ENCODE data around the gene NIBAN1.

The NIBAN1 gene

GRCh38 chr1:184954232-184954995, 19.9 kb downstream of the NIBAN1 start:
- Histone ChIP-seq H3K9me3 (ENCODE audit: control insufficient read depth, insufficient read depth, low read depth, low read length) (no peaks in the 10 kb centered on the region), H3K4me3 (ENCODE audit: low read depth, low read length) (no peak overlapping the region), H3K27ac (ENCODE audit: low read depth, low read length) (no peak overlapping the region), H3K4me1 (ENCODE audit: control insufficient read depth, insufficient read depth, low read length) (peaks cover 6% of the 10 kb centered on the region; the same call in 1 of the 2 replicates), H3K9ac (ENCODE audit: low read length) (no peak overlapping the region), H3K27me3 (ENCODE audit: control insufficient read depth, insufficient read depth, low read length) (no peaks in the 10 kb centered on the region), H3K36me3 (ENCODE audit: control insufficient read depth, insufficient read depth, low read length) (no peaks in the 10 kb centered on the region)

- H3K27ac ChIP-seq (ENCODE audit: low read depth, low read length): no peak overlapping the region
- no peaks in the 10 kb centered on the region for H3K27me3 ChIP-seq (ENCODE audit: control insufficient read depth, insufficient read depth, low read length)
- H3K36me3 ChIP-seq (ENCODE audit: control insufficient read depth, insufficient read depth, low read length): no peaks in the 10 kb centered on the region
- peaks cover 6% of the 10 kb centered on the region; the same call in 1 of the 2 replicates for H3K4me1 ChIP-seq (ENCODE audit: control insufficient read depth, insufficient read depth, low read length)
- no peaks in the 10 kb centered on the region for H3K9me3 ChIP-seq (ENCODE audit: control insufficient read depth, insufficient read depth, low read depth, low read length)
- H3K9ac ChIP-seq (ENCODE audit: low read length): no peak overlapping the region
- H3K4me3 ChIP-seq (ENCODE audit: low read depth, low read length): no peak overlapping the region
These were observed 20.6 kb downstream of the NIBAN1 start for GRCh38 chr1:184953600-184954219.

- Histone ChIP-seq H3K9me3 (ENCODE audit: control insufficient read depth, insufficient read depth, low read depth, low read length) (no peaks in the 10 kb centered on the region), H3K9ac (ENCODE audit: low read length) (no peak overlapping the region), H3K27me3 (ENCODE audit: control insufficient read depth, insufficient read depth, low read length) (no peaks in the 10 kb centered on the region), H3K4me1 (ENCODE audit: control insufficient read depth, insufficient read depth, low read length) (peaks cover 6% of the 10 kb centered on the region; the same call in 1 of the 2 replicates), H3K27ac (ENCODE audit: low read depth, low read length) (no peak overlapping the region), H3K4me3 (ENCODE audit: low read depth, low read length) (no peak overlapping the region), H3K36me3 (ENCODE audit: control insufficient read depth, insufficient read depth, low read length) (no peaks in the 10 kb centered on the region)
These were observed 21.9 kb downstream of the NIBAN1 start for GRCh38 chr1:184952428-184952827.

GRCh38 chr1:184951788-184952187, 22.5 kb downstream of the NIBAN1 start:
- H3K27me3 ChIP-seq (ENCODE audit: control insufficient read depth, insufficient read depth, low read length): no peaks in the 10 kb centered on the region
- peaks cover 6% of the 10 kb centered on the region; the same call in 1 of the 2 replicates for H3K4me1 ChIP-seq (ENCODE audit: control insufficient read depth, insufficient read depth, low read length)
- no peaks in the 10 kb centered on the region for H3K36me3 ChIP-seq (ENCODE audit: control insufficient read depth, insufficient read depth, low read length)

GRCh38 chr1:184950906-184951305, 23.4 kb downstream of the NIBAN1 start:
- H3K27ac ChIP-seq (ENCODE audit: low read depth, low read length): no peak overlapping the region
- H3K4me1 ChIP-seq (ENCODE audit: control insufficient read depth, insufficient read depth, low read length): peaks cover 11% of the 10 kb centered on the region
- no peaks in the 10 kb centered on the region for H3K36me3 ChIP-seq (ENCODE audit: control insufficient read depth, insufficient read depth, low read length)
- no peaks in the 10 kb centered on the region for H3K27me3 ChIP-seq (ENCODE audit: control insufficient read depth, insufficient read depth, low read length)
- H3K4me3 ChIP-seq (ENCODE audit: low read depth, low read length): no peak overlapping the region
- no peak overlapping the region for H3K9ac ChIP-seq (ENCODE audit: low read length)
- no peaks in the 10 kb centered on the region for H3K9me3 ChIP-seq (ENCODE audit: control insufficient read depth, insufficient read depth, low read depth, low read length)

More at GRCh38 chr1:184951788-184952187, 22.5 kb downstream of the NIBAN1 start:
- Histone ChIP-seq H3K4me3 (ENCODE audit: low read depth, low read length) (no peak overlapping the region), H3K9me3 (ENCODE audit: control insufficient read depth, insufficient read depth, low read depth, low read length) (no peaks in the 10 kb centered on the region), H3K9ac (ENCODE audit: low read length) (no peak overlapping the region), H3K27ac (ENCODE audit: low read depth, low read length) (no peak overlapping the region)

- no peak overlapping the region for H3K27ac ChIP-seq (ENCODE audit: low read depth, low read length)
- no peak overlapping the region for H3K4me3 ChIP-seq (ENCODE audit: low read depth, low read length)
- H3K27me3 ChIP-seq (ENCODE audit: control insufficient read depth, insufficient read depth, low read length): no peaks in the 10 kb centered on the region
- no peak overlapping the region for H3K9ac ChIP-seq (ENCODE audit: low read length)
- peaks cover 15% of the 10 kb centered on the region for H3K4me1 ChIP-seq (ENCODE audit: control insufficient read depth, insufficient read depth, low read length)
- no peaks in the 10 kb centered on the region for H3K9me3 ChIP-seq (ENCODE audit: control insufficient read depth, insufficient read depth, low read depth, low read length)
- H3K36me3 ChIP-seq (ENCODE audit: control insufficient read depth, insufficient read depth, low read length): no peaks in the 10 kb centered on the region
These were observed 24.1 kb downstream of the NIBAN1 start for GRCh38 chr1:184950227-184950626.

GRCh38 chr1:184947497-184948256, 26.6 kb downstream of the NIBAN1 start:
- Histone ChIP-seq H3K27ac (ENCODE audit: low read depth, low read length) (no peak overlapping the region), H3K9ac (ENCODE audit: low read length) (no peak overlapping the region)

GRCh38 chr1:184945678-184946412, 28.5 kb downstream of the NIBAN1 start:
- Histone ChIP-seq H3K27ac (ENCODE audit: low read depth, low read length) (no peak overlapping the region), H3K9me3 (ENCODE audit: control insufficient read depth, insufficient read depth, low read depth, low read length) (no peaks in the 10 kb centered on the region), H3K27me3 (ENCODE audit: control insufficient read depth, insufficient read depth, low read length) (no peaks in the 10 kb centered on the region), H3K9ac (ENCODE audit: low read length) (no peak overlapping the region), H3K4me3 (ENCODE audit: low read depth, low read length) (no peak overlapping the region), H3K36me3 (ENCODE audit: control insufficient read depth, insufficient read depth, low read length) (no peaks in the 10 kb centered on the region), H3K4me1 (ENCODE audit: control insufficient read depth, insufficient read depth, low read length) (peaks cover 9% of the 10 kb centered on the region; the same call in 1 of the 2 replicates)

More at GRCh38 chr1:184947497-184948256, 26.6 kb downstream of the NIBAN1 start:
- Histone ChIP-seq H3K36me3 (ENCODE audit: control insufficient read depth, insufficient read depth, low read length) (no peaks in the 10 kb centered on the region), H3K4me1 (ENCODE audit: control insufficient read depth, insufficient read depth, low read length) (peaks cover 9% of the 10 kb centered on the region; the same call in 1 of the 2 replicates), H3K9me3 (ENCODE audit: control insufficient read depth, insufficient read depth, low read depth, low read length) (no peaks in the 10 kb centered on the region), H3K27me3 (ENCODE audit: control insufficient read depth, insufficient read depth, low read length) (no peaks in the 10 kb centered on the region), H3K4me3 (ENCODE audit: low read depth, low read length) (no peak overlapping the region)

GRCh38 chr1:184945029-184945428, 29.3 kb downstream of the NIBAN1 start:
- H3K9me3 ChIP-seq (ENCODE audit: control insufficient read depth, insufficient read depth, low read depth, low read length): no peaks in the 10 kb centered on the region
- no peaks in the 10 kb centered on the region for H3K27me3 ChIP-seq (ENCODE audit: control insufficient read depth, insufficient read depth, low read length)
- H3K36me3 ChIP-seq (ENCODE audit: control insufficient read depth, insufficient read depth, low read length): no peaks in the 10 kb centered on the region
- H3K9ac ChIP-seq (ENCODE audit: low read length): no peak overlapping the region
- H3K4me1 ChIP-seq (ENCODE audit: control insufficient read depth, insufficient read depth, low read length): peaks cover 9% of the 10 kb centered on the region; the same call in 1 of the 2 replicates
- no peak overlapping the region for H3K27ac ChIP-seq (ENCODE audit: low read depth, low read length)
- no peak overlapping the region for H3K4me3 ChIP-seq (ENCODE audit: low read depth, low read length)

GRCh38 chr1:184943998-184944397, 30.3 kb downstream of the NIBAN1 start:
- Histone ChIP-seq H3K27ac (ENCODE audit: low read depth, low read length) (no peak overlapping the region), H3K9ac (ENCODE audit: low read length) (no peak overlapping the region), H3K4me1 (ENCODE audit: control insufficient read depth, insufficient read depth, low read length) (peaks cover 9% of the 10 kb centered on the region; the same call in 1 of the 2 replicates), H3K36me3 (ENCODE audit: control insufficient read depth, insufficient read depth, low read length) (no peaks in the 10 kb centered on the region), H3K9me3 (ENCODE audit: control insufficient read depth, insufficient read depth, low read depth, low read length) (no peaks in the 10 kb centered on the region), H3K27me3 (ENCODE audit: control insufficient read depth, insufficient read depth, low read length) (no peaks in the 10 kb centered on the region), H3K4me3 (ENCODE audit: low read depth, low read length) (no peak overlapping the region)

Data from HUES6 (cell line).